GM18909 (cell line): ENCODE results near the gene GFI1.
A peak's percentile ranks its signal among the peaks of the same experiment; 100 is the strongest.

ENCODE experiments used
- ATAC-seq: cut with Tn5 transposase; IDR thresholded peaks from one replicate; pipeline ENCODE4 v1.9.1; 2021; ENCODE audit warnings: mild to moderate bottlenecking; ENCODE audit not compliant: unreplicated experiment, poor library complexity

The GFI1 gene

DNA sequence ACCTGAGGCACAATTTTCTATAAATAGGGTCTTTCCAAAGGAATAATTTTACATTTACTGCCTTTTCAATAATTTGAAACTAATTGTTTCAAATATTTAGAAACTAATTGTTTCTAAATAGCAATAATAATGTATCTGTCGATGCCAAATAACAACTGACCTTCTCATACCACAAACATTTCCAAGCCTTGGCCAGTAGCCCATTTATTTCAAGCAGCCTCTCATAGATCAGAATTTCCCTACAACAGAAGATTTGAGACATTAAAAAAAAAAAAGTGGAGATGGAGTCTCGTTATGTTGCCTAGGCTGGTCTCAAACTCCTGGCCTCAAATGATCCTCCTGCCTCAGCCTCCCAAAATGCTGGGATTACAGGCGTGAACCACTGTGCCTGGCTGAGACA is 2.1 kb upstream of the GFI1 start:
- no peak for ATAC-seq

DNA sequence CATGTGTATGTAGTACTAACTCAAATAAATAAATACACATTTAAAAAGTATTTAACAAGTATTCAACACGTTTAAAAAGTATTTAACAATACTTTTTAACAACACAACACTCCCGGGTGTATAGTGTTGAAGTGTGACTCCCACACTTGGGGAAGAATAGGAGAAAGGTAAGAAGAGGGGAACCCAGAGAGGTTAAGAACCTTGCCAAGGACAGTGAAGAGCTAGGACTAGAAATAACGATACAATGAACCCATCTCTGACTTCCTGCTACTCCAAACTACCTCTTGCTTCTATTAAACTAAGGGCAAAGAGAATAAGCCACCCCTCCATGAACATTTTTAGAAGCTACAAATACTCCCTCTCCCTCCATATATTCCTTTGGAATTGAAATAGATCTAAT is 1.7 kb upstream of the GFI1 start:
- no peak for ATAC-seq

DNA sequence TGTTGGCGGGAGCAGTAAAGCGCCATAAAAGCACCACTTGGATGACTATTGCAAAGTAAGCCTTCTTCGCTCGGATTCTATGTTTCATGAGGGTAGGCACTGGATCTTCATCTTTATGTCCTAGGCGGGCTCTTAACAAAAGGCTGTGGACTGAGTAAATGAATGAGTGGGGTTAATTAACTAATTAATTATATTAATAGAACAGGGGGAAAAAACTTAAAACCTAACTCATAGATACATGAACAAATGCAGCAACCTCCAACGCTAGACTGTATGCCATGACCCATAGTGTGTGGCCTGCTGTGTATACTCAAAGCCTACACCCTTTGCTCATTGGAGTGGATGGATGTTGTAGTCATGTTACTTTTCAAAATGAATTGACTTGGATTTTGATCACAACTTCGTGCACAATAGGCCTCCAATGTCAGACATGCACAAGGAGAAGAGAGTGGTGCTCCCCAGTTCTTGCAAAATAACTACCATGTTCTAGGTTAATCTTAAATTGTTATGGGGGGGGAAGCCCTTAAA is 417 bp upstream of the GFI1 start:
- no peak for ATAC-seq

DNA sequence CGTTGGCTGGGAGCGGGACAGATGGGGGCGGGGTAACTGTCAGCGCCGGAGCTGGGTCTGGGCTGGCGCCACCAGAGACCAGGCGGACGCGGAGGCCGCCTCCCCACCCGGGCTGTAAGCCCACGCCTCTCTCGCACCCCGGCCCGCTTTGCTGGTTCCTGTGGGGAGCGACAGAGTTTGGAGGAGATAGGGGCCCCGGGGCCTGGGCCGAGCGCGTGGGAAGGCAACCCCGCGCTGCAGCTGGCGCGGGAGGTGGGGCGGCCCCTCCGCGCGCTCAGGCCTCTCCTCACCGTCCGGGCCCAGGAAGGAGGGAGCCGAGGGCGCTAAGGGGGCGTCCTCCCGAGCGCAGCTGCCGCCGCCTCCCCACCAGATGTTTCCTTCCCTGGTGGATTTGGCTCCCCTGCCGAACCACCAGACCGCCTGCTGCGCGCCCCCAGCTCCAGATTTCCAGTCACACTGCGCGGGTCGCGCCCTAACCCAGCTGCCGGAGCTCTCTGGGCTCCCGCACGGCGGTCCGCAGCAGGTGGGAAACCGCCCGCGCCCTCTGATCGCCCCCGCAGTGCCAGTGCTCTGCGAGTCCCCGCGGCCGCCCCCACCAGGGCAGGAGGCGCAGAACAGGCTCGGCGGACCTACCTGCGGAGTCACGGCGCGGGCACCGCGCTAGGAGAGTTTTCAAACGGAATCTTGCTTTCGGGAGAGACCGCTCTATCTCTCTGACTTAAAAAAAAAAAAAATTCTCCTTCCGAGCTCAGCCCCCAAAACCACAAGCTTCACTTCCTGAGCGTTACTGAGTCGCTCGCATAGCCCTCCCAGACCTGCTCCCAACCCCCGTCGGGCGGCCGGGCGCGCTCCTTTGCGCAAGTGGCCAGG is 1.1 kb downstream of the GFI1 start:
- peak; percentile 58 for ATAC-seq

DNA sequence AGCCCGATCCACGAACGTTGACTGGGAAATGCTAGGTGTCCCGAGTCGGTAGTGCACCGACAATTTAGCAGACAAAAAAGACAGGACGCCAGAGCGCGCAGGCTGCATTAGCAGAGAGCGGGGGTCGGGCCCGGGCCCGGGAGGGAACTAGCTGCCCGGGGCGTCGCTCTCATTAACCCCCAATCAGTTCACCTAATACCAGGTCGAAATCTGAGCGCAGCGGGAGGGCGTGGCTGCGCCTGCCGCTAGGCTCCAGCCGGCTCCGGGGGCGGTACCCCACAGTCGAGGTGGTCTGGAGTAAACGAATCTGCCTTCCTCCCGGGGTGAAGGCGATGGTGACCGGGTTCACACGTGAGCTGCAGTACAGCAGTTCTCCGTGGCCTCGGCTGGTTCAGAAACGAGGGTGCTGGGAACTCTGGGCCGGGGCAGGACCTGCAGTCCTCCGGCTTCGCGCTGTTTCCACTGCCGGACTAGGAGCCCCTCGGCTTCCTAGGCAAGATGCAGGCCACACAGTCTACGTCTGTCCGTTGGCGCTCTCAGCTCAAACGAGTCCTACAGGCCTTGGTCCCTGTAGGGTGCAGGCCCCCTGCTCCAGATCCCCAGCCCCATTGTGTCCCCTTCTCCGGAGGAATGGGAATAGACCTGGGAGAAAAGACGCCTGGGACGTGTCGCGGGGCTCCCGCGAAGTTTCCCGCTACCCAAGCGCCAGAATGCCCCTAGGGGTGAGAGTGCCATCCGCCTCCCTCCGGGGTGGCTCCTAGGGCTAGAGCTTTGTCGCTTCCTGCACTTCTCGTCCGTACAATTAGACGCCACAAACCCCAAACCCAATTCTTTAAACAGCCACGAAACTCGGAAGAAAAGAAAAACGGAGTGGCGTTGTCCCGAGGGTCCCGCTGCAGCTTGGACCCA is 2.0 kb downstream of the GFI1 start:
- ATAC-seq, result peak; percentile 28

DNA sequence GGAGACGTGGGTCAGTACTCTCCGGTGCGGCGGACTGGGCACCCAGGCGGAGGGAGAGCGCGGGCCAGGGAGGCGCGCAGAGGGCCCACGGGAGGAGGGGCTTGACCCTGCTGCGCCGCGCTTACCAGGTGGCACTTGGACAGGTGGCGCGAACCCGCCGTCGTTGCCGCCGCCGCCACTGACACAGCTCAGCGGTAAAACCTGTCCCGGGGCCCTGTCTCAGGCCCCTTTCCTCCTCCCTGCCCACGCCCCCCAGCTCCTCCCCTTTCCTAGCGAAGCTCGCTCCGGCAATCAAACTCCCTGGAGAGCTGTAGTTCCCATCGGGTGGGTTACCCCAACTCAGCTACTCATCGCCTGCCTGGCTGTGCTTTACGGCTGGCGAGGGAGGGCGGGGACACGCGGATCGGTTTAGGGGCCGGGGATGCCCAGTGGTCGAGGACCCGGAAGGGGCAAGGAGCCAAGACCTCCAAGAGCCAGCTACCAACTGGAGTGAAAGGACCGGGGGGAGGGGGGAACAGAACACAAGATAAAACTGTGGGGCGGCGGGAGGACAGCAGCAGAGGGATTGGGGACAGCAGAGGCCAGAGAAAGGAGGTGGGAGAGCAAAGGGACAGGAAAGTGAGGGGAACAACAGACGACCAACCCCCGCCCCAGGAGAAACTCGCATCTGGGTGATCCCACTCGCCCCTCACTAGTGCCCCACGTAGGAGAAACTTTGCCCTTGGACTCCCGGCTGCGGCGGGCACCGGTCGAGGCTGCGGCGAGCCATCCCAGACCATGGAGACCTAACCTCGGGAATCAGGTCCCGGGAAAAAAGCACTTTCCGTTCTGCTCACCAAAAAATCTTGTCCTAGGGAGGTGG is 2.9 kb downstream of the GFI1 start:
- ATAC-seq, result no peak

DNA sequence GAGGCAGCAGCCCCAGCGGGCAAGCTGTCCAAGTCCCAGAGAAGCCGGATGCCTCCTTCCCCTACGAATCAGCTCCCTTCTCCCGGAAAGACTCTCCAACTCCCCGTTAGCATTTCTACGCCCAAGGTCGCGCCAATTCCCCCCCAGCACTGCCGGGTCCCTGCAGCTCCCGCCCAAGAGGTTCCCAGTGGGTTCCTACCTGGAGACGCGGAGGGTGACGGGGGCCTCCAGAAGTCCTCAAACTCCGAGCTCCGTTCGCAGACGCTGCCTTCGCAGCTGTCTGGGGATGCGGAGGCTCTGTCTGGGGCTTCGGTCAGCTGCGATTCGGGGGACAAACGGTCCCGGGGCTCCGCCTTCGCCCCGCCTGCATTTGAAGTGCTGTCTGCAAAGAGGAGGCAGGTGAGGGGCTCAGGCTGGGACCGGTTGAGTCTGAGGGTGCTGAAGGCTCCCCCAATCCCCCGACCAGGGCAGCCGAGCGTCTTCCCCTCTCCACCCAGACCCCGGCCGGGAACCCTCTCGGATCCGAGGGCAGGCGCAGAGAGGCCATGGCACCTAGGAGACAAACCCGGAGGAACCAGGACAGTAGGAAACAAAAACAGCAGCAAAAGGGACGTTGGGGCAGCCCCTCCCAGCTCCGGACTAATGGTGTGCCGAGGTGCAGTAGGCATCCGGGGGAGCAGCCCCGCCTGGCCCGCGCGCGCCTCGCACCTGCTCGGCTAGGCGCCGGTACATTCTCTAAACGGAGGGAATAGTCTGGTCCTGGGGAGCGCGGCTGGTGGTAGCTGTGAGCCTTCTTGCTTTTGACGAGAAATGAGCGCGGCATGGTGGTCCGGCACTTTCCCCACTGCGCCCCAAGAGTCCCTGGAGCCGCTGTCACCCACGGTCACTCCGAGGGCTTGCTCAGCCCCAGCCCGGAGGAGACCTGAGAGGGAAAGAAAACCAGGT is 3.8 kb downstream of the GFI1 start:
- no peak for ATAC-seq

DNA sequence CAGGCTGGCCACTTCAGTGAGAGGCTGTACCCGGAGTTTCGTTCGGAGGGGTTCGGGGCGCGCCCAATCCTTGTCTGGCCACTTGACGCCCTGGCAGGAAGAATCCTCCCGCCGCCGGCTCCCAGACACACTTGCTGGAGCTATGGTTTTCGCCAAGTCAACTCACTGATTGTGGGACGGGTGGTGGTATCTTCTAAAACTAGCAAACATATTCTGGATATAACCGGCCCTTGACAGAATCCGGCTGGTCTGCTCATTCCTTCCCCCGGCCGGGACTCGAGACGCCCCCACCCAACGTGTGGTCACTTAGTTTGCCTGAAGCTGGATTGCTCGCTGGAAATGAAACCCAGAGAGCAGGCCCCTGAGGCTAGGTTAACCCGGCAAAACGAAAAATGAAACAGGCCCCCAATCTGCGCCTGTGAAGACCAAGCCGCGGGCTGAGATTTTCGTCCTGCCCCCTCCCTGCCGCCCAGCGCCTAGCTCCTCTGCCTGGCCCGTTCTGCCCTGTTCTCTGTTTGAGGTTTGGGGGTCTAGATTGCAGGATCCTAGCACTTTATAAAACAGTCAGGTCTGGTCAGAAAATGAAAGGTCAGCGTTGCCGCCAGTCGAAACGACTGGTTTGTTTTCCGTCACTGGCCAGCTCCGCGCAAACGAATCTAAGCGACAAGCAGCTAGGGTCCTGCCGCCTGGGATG is 4.6 kb downstream of the GFI1 start:
- no peak for ATAC-seq

DNA sequence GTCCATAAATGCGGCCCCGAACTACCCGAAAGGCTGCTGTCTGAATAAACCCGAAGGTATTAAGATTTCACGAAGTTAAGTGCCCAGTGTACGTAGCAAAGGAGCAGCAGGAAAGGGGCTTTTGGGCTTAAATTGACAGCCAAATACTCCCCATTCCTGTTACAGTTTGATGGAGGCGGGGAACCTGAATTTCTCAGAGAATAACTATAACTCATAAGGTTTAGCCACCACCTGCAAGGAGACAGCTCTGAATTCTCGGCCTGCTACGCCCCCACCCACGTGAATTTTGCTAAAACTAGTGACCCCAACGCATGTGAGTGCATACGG is 5.2 kb downstream of the GFI1 start:
- no peak for ATAC-seq

DNA sequence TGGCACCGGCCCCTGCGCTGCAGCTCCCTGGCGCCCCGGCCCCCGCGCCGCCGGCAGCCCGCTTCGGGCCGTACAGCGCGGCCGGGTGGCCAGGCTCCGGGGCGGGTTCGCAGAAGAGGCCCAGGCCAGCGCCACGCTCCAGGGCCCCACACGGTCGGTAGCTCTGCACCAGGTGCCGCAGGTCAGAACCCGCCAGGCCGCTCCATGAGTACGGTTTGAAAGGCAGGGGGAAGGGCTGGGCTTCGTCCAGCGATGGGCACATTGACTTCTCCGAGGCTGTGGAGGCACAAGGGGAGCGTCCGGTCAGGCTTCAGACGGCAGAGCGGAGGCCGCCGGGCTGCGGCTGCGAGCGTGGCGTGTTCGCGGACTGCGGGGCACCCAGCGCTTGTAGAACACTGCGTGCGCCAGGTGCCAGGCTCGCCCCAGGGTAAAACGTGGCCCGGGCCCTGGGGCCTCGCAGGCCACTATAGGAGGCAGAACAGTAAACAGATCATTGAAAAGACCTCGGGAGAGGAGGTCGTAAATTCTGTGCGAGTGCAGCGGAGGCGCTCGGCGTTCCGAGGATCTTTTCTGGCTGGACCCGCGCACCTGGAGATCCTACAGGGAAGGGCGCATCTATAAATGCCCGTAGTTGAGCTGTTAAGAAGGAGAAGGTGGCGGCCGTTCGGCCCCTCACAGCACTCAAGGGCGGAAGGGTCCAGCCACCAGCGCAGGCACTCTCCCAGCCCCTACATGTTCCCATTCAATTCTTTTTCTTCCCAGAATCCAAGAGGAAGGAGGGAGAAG is 5.7 kb downstream of the GFI1 start:
- no peak for ATAC-seq

DNA sequence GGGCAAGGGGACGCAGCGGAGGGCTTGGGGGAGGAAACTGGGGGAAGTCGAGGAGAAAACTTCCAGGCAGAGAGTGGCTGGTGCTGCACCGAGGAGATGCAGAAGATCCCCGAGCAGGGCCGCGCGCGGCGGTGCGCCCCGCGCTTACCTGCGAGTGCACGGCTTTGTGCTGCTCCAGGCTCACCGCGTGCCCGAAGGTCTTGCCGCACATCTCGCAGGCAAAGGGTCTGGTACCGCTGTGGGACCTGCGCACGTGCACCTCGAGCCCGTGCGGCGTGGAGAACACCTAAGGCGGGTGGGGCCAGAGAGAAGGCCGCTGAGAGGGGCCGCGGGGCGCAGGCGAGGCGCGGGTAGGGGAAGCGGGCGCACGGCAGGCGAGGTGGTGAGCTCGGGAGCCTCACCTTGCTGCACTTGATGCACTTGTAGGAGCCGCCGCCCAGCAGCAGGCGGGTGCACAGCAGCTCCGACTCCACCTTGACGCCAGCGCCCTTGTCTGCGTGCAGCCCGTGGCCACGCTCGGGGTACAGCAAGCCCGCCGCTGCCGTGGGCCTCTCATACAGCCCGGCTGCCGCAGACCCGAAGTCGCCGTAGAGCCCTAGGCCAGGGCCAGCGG is 6.4 kb downstream of the GFI1 start:
- ATAC-seq, result no peak

DNA sequence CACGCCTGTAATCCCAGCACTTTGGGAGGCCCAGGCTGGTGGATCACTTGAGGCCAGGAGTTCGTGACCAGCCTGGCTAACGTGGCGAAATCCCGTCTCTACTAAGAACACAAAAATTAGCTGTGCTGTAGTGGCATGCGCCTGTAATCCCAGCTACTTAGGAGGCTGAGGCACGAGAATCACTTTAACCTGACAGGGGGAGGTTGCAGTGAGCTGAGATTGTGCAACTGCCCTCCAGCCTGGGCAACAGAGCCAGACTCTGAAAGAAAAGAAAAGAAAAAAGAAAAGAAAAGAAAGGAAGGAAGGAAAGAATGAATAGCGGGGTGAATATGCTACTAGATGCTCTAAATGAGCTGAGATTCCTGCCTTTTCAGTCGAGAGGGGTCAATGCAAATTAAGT is 7.1 kb downstream of the GFI1 start:
- no peak for ATAC-seq

DNA sequence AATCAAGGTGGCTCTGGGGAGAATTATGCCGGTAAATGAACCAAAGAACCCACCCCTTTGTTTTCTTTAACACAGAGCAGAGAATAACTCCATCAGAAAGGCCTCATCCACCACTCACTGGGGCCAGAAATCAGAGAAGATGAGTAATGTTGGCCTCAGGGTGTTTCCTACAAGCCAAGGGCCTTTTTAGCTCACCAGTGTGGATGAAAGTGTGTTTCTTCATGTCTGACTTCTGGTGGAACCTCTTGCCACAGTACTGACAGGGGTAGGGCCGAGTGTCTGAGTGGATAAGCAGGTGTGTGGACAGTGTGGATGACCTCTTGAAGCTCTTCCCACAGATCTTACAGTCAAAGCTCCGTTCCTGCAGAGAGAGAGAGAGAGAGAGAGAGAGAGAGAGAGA is 8.3 kb downstream of the GFI1 start:
- no peak for ATAC-seq

DNA sequence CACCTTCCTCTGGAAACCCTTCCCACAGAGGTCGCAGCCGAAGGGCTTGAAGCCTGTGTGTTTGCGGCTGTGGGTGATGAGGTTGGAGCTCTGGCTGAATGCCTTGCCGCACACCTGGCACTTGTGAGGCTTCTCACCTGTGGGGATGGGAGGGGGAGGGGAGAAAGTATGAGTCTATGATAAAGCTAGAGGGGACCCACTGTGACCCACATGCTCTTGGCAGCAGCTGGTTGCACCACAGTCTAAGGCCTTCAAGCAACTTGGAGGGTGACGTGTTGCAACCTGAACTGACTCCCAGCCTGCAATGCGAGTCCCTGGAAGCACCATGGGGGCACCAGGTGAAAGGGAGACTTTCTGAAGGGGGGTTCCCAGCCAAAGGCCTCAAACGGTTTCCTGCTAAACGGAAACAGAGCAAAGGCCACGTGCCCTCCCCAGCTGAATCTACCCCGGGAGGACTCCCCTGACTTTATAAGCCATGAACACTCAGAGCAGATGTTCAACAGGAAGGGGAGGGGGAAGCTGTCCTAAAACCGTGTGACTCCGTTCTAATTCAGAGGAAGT is 10.6 kb downstream of the GFI1 start:
- ATAC-seq, result peak; percentile 68

DNA sequence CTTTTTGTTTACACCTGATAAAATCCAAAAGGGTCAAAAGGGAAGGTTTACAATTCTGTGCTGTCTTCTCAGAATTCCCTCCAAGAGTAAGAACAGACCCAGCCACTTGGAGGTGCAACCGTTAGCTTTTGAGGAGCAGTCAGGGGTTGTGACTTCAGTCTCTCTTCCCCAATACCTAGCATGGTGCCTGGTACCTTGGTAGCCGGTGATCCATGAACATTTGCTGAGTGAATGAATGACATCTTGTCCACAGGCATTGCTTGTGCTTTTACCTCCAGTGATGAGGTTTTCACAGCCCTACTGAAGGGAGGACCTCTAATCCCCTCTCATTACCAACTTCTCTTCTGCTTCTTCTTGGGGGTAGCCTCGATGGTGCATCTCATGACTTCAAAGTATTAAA is 11.7 kb downstream of the GFI1 start:
- ATAC-seq, result no peak

DNA sequence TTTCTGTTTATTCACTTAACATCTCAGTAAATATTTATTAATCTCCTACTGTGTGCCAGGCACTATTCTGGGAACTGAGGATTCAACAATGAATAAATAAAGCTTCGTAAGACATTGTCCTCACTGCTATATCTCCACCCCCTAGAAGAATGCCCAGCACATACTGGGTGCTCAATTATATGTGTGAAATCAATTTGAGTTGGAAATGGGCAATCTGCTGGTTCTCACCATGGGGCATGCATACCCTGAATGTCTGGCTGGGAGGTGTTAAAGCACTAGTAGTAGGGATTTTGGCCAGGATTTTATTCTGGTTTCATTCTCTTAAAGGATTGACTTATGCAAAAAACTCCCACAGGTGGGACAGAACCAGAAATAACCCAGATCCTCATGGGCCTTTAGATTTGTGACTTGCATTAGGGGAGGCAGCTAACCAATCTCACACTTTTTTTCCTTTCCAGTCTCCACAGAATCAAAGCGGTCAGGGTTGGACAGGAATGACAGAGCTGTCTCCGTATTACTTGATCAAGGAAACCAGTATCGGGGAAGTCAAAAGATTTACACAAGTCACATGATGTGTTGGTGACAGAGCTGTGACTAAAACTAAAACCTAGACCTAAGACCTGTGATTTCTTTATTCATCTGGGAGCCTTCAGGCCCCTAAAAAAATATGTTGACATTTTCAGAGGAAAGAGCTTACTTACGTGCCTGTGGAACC is 12.8 kb downstream of the GFI1 start:
- ATAC-seq, result peak; percentile 47

DNA sequence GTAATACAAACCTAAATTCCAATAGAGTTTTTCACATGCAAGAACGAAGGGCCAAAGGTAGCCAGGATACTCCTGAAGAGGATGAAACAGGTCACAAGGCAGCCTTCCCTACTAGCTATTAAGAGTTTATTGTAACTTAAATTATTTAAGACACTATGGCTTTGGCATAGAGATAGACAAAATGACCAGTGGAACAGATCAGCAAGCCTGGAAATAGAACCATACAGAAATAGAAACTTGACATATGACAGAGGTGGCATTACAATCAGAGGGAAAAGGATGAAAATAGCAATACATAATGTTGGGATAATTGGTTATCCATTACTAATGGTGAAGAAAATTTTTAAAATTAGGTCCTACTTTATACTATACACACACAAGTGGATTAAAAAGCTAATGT is 16.5 kb downstream of the GFI1 start:
- no peak for ATAC-seq
